Mesendoderm (in vitro differentiated cells): ENCODE measurements around the gene TBC1D1.

Experiments used
- DNase-seq: peaks from one replicate; pipeline ENCODE4 v3.0.0; 2013
- H2AK5ac ChIP-seq: 2 replicates; pipeline ENCODE4 v1.6.1; 2013; ENCODE audit warnings: low read length, inconsistent platforms
- H2BK120ac ChIP-seq: 2 replicates; pipeline ENCODE4 v1.6.1; 2013; ENCODE audit warnings: low read depth, mild to moderate bottlenecking, low read length, moderate library complexity, mixed read lengths
- H2BK15ac ChIP-seq: replicated peaks from 2 replicates; pipeline ENCODE4 v1.6.1; 2013; ENCODE audit warnings: low read depth, mild to moderate bottlenecking, moderate library complexity
- H2BK5ac ChIP-seq: 2 replicates; pipeline ENCODE4 v1.6.1; 2013; ENCODE audit warnings: low read length, inconsistent platforms
- H3K18ac ChIP-seq: 2 replicates; pipeline ENCODE4 v1.6.1; 2013; ENCODE audit warnings: mild to moderate bottlenecking, low read length, mixed read lengths
- H3K23ac ChIP-seq: one replicate; pipeline ENCODE4 v1.6.1; 2013; ENCODE audit warnings: low read length
- H3K27ac ChIP-seq: 2 replicates; pipeline ENCODE4 v1.5.1; 2013; ENCODE audit warnings: low read depth, mild to moderate bottlenecking, inconsistent platforms, low read length, moderate library complexity
- H3K27me3 ChIP-seq: 2 replicates; pipeline ENCODE4 v1.6.1; 2013; ENCODE audit warnings: low read length, control low read depth, mild to moderate bottlenecking, inconsistent platforms; ENCODE audit not compliant: insufficient read depth, poor library complexity
- H3K36me3 ChIP-seq: 2 replicates; pipeline ENCODE4 v1.6.1; 2013; ENCODE audit warnings: low read length, inconsistent platforms; ENCODE audit not compliant: control insufficient read depth, insufficient read depth
- H3K4ac ChIP-seq: one replicate; pipeline ENCODE4 v1.6.1; 2013; ENCODE audit warnings: low read depth, mild to moderate bottlenecking, low read length, moderate library complexity
- H3K4me1 ChIP-seq: 2 replicates; pipeline ENCODE4 v1.6.1; 2013; ENCODE audit warnings: low read depth, low read length, inconsistent platforms; ENCODE audit not compliant: control insufficient read depth
- H3K4me2 ChIP-seq: 2 replicates; pipeline ENCODE4 v1.6.1; 2013; ENCODE audit warnings: low read length
- H3K4me3 ChIP-seq: 2 replicates; pipeline ENCODE4 v1.5.1; 2013; ENCODE audit warnings: mild to moderate bottlenecking, low read length
- H3K56ac ChIP-seq: one replicate; pipeline ENCODE4 v1.6.1; 2013; ENCODE audit warnings: low read length
- H3K79me1 ChIP-seq: 2 replicates; pipeline ENCODE4 v1.6.1; 2013; ENCODE audit warnings: low read length, inconsistent platforms
- H3K79me2 ChIP-seq: 2 replicates; pipeline ENCODE4 v1.6.1; 2013; ENCODE audit warnings: mild to moderate bottlenecking, low read length; ENCODE audit not compliant: control insufficient read depth, insufficient read depth
- H3K9ac ChIP-seq: 2 replicates; pipeline ENCODE4 v1.6.1; 2013; ENCODE audit warnings: low read length, inconsistent platforms
- H4K5ac ChIP-seq: one replicate; pipeline ENCODE4 v1.6.1; 2013; ENCODE audit warnings: low read length
- H4K8ac ChIP-seq: one replicate; pipeline ENCODE4 v1.6.1; 2013; ENCODE audit warnings: low read depth, mild to moderate bottlenecking, control low read depth, low read length, moderate library complexity
- WGBS: extraction: QIAGEN DNeasy Blood & Tissue Kit; methylation state at CpG from one replicate; pipeline ENCODE4 v1.1.7; 2013; ENCODE audit warnings: low lambda C conversion rate, missing lambda C conversion rate; ENCODE audit not compliant: insufficient coverage; ENCODE audit errors: extremely low coverage; 5-methylcytosine and 5-hydroxymethylcytosine counted together

The TBC1D1 gene

GRCh38 chr4:37994569-37994968, 103.7 kb downstream of the TBC1D1 start:
- Histone ChIP-seq H3K56ac (no peak overlapping the region), H2BK5ac (no peak overlapping the region), H3K79me1 (peaks cover 25% of the 10 kb centered on the region), H3K27me3 (no peaks in the 10 kb centered on the region), H4K5ac (no peak overlapping the region), H2BK120ac (no peak overlapping the region), H3K4me1 (peaks cover 21% of the 10 kb centered on the region), H3K36me3 (no peaks in the 10 kb centered on the region), H3K9ac (no peak overlapping the region), H3K4me2 (no peak overlapping the region), H4K8ac (no peak overlapping the region), H3K4me3 (no peak overlapping the region), H2AK5ac (no peak overlapping the region), H3K23ac (no peak overlapping the region), H3K18ac (no peak overlapping the region), H3K4ac (no peak overlapping the region), H2BK15ac (no peak overlapping the region), H3K27ac (no peak overlapping the region), H3K79me2 (peaks cover 43% of the 10 kb centered on the region)
- no CpG with 5 or more reads among the region's 3 CpGs for WGBS
- no peak for DNase-seq

- no peak overlapping the region for H3K9ac ChIP-seq
- WGBS = no CpG with 5 or more reads among the region's 5 CpGs
Observed at GRCh38 chr4:37995299-37995821, 104.5 kb downstream of the TBC1D1 start.

GRCh38 chr4:37995981-37996775, 105.3 kb downstream of the TBC1D1 start:
- no peaks in the 10 kb centered on the region for H3K27me3 ChIP-seq

More at GRCh38 chr4:37995299-37995821, 104.5 kb downstream of the TBC1D1 start:
- Histone ChIP-seq H3K4me3 (no peak overlapping the region), H3K36me3 (no peaks in the 10 kb centered on the region), H3K4ac (no peak overlapping the region), H2BK120ac (no peak overlapping the region), H3K23ac (no peak overlapping the region), H3K4me2 (no peak overlapping the region), H3K18ac (no peak overlapping the region), H3K4me1 (peaks cover 20% of the 10 kb centered on the region), H2AK5ac (no peak overlapping the region), H4K5ac (no peak overlapping the region), H3K79me2 (peaks cover 46% of the 10 kb centered on the region), H3K27ac (no peak overlapping the region), H2BK15ac (no peak overlapping the region), H3K79me1 (peaks cover 28% of the 10 kb centered on the region), H3K56ac (no peak overlapping the region), H4K8ac (no peak overlapping the region), H2BK5ac (no peak overlapping the region), H3K27me3 (no peaks in the 10 kb centered on the region)
- no peak for DNase-seq

GRCh38 chr4:37998226-37998625, 107.3 kb downstream of the TBC1D1 start:
- no CpG with 5 or more reads among the region's 9 CpGs for WGBS

More at GRCh38 chr4:37995981-37996775, 105.3 kb downstream of the TBC1D1 start:
- Histone ChIP-seq H4K5ac (no peak overlapping the region), H3K4me1 (peaks cover 19% of the 10 kb centered on the region), H3K79me2 (peaks cover 44% of the 10 kb centered on the region), H3K23ac (no peak overlapping the region), H2AK5ac (no peak overlapping the region), H3K79me1 (peaks cover 29% of the 10 kb centered on the region), H3K18ac (no peak overlapping the region), H3K56ac (no peak overlapping the region), H3K4me3 (no peak overlapping the region), H3K27ac (no peak overlapping the region), H2BK120ac (no peak overlapping the region), H2BK5ac (no peak overlapping the region), H3K9ac (no peak overlapping the region), H4K8ac (no peak overlapping the region), H3K36me3 (no peaks in the 10 kb centered on the region), H3K4ac (no peak overlapping the region), H2BK15ac (no peak overlapping the region), H3K4me2 (no peak overlapping the region)
- WGBS = no CpG with 5 or more reads among the region's 7 CpGs
- no peak for DNase-seq

GRCh38 chr4:37999000-37999716, 108.3 kb downstream of the TBC1D1 start:
- Histone ChIP-seq H3K4ac (no peak overlapping the region), H2AK5ac (no peak overlapping the region), H3K36me3 (no peaks in the 10 kb centered on the region), H2BK120ac (no peak overlapping the region), H3K4me1 (peaks cover 27% of the 10 kb centered on the region), H3K56ac (no peak overlapping the region), H3K4me3 (no peak overlapping the region), H3K23ac (no peak overlapping the region), H4K5ac (no peak overlapping the region), H2BK15ac (no peak overlapping the region), H3K27me3 (no peaks in the 10 kb centered on the region), H3K18ac (no peak overlapping the region), H3K27ac (no peak overlapping the region), H2BK5ac (no peak overlapping the region), H3K4me2 (no peak overlapping the region), H3K9ac (no peak overlapping the region), H3K79me2 (peaks cover 49% of the 10 kb centered on the region), H3K79me1 (peaks cover 26% of the 10 kb centered on the region), H4K8ac (no peak overlapping the region)
- no peak for DNase-seq
- WGBS = no CpG with 5 or more reads among the region's 12 CpGs

More at GRCh38 chr4:37998226-37998625, 107.3 kb downstream of the TBC1D1 start:
- no peak overlapping the region for H2AK5ac ChIP-seq
- H4K8ac ChIP-seq = no peak overlapping the region
- H3K18ac ChIP-seq = no peak overlapping the region
- H3K4me3 ChIP-seq = no peak overlapping the region
- H3K23ac ChIP-seq = no peak overlapping the region
- no peak overlapping the region for H4K5ac ChIP-seq
- no peak for DNase-seq
- H3K36me3 ChIP-seq = no peaks in the 10 kb centered on the region
- no peak overlapping the region for H3K4ac ChIP-seq
- H2BK15ac ChIP-seq = no peak overlapping the region
- H2BK120ac ChIP-seq = no peak overlapping the region
- H3K27ac ChIP-seq = no peak overlapping the region
- no peak overlapping the region for H3K9ac ChIP-seq
- H3K79me1 ChIP-seq = peaks cover 26% of the 10 kb centered on the region
- peaks cover 29% of the 10 kb centered on the region for H3K4me1 ChIP-seq
- no peak overlapping the region for H3K4me2 ChIP-seq
- H3K27me3 ChIP-seq = no peaks in the 10 kb centered on the region
- no peak overlapping the region for H3K56ac ChIP-seq
- H3K79me2 ChIP-seq = peaks cover 45% of the 10 kb centered on the region
- no peak overlapping the region for H2BK5ac ChIP-seq
